NCI-H82 treated with DMSO at 0.1 percent for 48 hours (cell line): ENCODE measurements around the gene TTC23.
"Not testable (repeated sequence)": the region's sequence is repeated elsewhere in the genome, so short reads cannot be mapped to it uniquely, and the experiment has no call there.

Source experiments
- DNase-seq: peaks from one replicate; lab custom pipeline; 2025; ENCODE audit not compliant: unreplicated experiment; lab: John Stamatoyannopoulos, UW

TTC23 gene

GRCh38 chr15:99122831-99123712 is 126.3 kb downstream of the TTC23 start:
- no peak for DNase-seq

DNA sequence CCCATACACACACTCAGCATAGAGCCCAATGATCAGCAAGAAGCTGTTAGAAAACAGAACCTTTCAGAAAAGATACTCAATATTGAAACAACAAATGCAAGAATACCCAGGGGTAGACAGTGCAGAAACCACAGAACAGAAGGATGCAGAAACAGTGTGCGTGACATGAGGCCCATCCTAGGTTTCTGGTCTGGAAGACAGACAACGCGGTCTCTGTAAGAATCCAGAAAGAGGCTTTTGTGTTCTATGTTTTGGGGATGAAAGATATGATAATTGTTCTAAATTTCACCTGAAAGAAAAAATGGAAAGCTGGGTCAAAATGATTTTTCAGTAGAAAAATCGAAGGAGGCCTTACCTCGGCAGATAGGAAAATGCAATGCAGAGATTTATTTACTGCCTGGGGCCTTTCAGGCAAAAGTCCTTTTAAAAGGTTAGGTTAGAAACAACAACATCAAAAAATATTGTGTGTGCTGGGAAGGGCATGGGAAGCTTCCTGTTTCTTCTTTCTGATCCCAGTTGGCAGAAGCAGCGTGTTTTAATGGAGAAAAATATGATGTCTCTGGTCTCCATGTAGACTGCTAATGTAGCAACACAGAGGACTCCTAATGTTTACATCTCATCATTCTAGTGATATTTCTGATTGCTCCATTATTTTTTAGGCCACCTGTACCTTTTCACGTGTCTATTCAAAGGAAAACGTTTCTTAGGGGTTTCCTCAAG is 127.5 kb downstream of the TTC23 start:
- DNase-seq: no peak

DNA sequence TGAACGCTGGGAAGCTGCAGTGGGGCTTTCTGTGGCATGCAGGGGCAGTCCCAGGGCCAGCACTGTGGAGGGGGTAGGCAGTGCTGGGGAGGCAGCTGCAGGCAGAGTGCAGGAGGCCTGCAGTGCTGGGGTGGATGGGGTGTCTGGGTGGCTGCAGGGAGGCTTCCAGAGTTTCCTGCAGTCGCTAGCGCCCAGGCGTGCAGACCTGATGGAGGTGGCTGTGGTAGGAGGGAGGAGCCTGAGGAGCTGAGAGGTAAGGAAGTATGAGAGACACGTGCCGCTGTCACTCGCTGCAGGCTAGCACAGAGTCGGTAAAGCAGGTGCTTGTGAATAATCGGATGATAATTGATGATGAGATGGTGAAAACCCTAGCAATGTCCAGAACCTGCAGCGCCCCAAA is 128.2 kb downstream of the TTC23 start:
- no peak for DNase-seq

DNA sequence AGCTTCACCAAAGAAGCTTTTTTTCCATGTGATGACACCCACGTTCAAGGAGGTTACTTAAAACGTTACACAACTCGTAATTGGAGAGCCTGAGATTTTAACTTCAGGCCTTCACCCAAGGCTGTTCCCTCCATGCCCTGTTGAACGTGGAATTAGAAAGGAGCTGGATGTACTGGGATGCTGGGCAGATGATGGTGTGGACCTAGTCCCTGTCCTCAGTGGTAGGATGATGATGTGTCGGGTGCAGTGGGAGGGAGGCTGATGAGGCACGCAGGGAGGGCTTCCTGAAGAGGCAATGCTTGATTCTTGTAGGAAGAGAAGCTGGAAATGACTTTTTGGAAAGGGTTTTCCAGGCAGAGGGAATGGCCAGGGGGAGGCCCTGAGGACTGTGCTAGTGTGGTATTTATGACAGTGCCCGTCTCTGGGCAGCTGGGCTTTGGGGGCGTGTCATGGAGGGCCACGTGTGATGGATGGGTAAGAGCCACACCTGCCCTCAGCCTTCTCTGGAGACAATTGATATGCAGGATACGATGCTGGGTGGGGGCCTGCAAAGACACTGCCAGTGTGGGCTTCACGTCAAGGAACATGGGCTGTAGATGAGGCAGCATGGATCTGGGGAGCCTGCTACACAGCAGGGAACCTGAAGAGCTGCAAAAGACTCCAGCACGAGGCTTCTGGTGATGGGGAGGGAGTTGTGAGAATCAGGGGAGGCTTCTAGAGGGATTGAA is 129.2 kb downstream of the TTC23 start:
- DNase-seq: no peak

DNA sequence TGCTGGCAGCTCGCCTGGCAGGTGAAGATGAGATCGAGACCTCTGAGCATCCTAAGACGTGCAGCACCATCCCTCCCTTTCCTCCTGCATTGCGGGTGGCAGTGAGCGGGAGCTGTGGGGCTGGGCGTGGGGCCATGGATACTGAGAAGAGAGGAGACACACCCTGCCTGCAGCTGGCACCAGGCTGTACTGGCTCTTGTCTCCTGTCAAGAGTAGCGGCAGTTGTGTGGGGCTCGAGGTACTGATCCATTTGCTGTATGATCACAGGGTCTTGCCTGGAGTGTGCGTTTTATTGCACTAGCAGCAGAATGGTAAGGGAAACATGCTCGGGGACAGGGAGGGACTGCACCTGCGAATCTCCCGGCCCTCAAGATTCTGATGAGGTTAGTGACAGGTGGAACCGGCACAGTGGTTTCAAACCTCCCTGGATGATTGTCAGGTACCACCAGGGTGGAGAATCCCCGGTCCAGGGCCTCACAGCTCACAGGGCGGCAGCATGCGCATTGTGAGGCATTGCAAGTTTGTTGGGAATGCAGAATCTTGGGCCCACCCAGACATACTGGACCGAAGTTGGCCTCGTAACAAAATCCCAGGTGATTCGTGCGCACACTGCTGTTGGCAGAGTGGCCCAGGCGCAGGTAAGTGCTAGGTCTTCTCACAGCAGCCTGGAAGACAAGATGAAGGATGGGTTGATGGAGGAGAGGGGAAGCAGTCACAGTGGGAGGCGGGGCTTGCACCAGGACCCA is 130.4 kb downstream of the TTC23 start:
- DNase-seq: no peak

GRCh38 chr15:99118258-99118632 is 131.1 kb downstream of the TTC23 start:
- no peak for DNase-seq

DNA sequence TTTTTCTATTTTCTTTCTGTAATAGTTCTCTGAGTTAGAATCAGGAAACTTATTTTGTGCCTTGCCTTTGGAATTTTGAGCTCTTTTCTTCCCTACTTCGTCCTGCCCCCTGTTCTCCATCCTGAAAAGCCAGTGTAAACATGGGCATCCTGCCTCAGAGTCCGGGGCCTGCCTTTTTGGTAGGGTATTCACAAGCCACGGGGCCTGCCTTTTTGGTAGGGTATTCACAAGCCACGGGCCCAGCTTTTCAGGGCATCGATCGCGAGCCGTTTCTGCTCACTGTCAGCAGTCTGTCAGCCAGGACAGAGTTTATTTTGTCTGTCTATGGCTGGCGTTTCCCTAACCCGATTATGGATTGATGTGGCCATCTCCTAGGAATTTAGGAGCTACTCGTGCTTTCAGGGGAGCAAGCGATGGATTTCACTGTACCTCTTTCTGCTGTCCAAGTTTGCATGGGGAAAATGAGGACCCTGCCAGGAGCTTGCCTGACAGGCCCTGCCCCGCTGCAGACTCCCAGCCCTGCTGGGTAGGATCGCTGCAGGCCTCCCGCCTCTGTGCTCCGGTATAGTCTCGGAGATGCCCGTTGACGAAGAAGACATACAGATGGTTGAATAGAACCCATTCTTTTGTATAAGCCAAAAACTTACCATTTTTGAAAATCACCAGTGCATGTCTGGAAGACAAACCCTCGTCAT is 131.7 kb downstream of the TTC23 start:
- DNase-seq: no peak

DNA sequence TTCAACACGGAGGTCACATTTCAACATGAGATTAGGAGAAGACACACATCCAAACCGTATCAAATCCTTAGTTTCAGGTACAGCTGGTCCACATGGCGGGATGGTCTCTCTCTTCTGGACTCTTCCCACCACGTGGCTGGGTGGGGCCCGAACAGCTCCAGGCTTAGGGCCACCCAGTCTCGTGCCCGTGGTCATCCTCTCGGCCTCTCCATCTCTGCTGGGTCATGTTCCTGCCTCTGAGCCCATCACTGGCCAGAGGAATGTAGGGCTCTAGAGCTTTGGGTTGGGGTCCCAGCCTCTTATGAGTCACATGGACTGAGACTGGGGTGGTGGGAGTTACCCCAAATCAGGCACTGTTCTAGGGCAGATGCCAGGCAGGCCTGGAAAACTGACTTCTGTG is 132.3 kb downstream of the TTC23 start:
- DNase-seq: no peak

DNA sequence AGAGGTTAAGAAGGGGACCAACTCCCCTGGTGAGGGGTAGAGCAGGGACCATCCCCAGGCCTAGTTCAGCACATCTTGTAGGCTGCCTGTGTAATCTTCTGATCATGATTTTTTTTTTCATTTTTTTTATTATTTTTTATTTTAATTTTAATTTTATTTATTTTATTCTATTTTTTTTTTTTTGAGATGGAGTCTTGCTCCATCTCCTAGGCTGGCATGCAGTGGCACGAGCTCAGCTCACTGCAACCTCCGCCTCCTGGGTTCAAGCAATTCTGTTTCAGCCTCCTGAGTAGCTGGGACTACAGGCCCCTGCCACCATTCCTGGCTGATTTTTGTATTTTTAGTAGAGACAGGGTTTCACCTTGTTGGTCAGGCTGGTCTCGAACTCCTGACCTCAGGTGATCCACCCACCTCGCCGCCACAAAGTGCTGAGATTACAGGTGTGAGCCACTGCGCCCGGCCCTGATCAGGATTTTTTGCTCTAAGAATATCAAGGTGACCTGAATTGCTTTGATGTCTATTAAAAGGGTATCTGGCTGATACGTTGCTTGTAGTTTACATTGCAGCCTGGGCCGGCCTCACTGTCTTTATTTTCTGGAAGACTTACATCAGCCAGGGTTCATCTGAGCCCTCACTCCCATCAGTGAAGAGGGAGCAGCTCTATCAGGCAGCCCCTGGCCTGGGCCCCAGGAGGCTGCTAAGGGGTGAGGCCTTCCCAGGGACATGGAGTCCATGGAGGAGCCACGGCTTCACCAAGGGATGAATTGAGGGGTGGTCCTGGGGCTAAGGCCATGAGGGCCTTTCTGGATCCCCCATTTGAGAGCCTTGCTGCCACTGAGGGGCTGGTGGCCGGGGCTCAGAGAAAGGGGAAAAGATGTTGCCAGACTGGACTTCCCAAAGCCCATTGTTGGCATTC is 133.8 kb downstream of the TTC23 start:
- no peak for DNase-seq

GRCh38 chr15:99114511-99115299 is 134.7 kb downstream of the TTC23 start:
- no peak for DNase-seq

GRCh38 chr15:99113547-99114271 is 135.7 kb downstream of the TTC23 start:
- DNase-seq: no peak

DNA sequence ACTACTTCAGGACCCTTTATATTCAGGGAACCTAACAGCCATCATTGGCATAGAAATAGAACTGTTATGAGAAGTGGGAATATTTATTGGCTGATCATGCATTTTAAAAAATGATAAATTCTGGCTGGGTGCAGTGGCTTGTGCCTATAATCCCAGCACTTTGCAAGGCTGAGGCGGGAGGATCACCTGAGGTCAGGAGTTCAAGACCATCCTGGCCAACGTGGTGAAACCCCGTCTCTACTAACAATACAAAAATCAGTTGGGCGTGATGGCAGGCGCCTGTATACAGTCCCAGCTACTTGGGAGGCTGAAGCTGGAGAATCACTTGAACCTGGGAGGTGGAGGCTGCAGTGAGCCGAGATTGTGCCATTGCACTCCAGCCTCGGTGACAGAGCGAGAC is 137.7 kb downstream of the TTC23 start:
- not testable (repeated sequence) for DNase-seq

DNA sequence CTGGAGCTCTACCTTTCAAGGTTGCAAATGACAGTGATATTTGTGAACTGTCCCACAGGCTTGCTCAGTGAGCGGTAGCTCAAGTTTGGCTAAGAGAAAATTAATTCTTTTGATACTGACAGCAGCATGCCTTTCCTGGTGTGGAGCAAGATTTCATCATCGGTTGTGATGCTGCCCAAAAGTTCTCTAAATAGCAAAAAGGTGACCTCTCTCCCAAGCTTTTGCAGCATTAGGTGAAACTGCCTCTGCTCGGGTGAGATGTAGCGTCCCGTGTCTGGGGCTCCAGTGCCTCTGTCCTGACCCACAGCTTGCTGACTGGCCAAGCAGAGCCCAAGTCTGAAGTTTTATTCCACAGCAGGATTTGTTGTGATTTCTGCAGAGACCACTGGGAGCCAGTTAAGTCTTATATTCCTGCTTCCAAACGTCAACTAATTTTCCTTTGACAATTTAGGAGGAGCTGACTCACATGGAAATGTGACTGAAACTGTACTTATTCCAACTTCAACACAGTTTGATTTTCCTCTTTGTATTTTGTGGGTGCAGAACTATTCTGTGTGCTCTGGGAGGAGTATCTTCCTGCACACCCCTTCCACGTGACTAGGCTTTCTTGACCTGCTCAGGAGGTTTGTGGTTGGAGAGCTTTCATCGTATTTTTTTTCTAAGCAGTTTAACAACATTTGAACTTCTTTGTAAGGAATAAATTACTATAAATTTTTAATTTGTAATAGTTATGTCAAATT is 138.6 kb downstream of the TTC23 start:
- no peak for DNase-seq

GRCh38 chr15:99110093-99110492 is 139.3 kb downstream of the TTC23 start:
- DNase-seq: no peak

- DNase-seq: no peak
These were observed 139.8 kb downstream of the TTC23 start for GRCh38 chr15:99109555-99110021.

GRCh38 chr15:99108993-99109392 is 140.4 kb downstream of the TTC23 start:
- no peak for DNase-seq
